Epithelial cell of prostate (primary cell): ENCODE data around the gene NRK.
"Not testable (repeated sequence)": the region's sequence is repeated elsewhere in the genome, so short reads cannot be mapped to it uniquely, and the experiment has no call there.

ENCODE experiments used
- DNase-seq: peaks from one replicate; pipeline ENCODE4 v3.0.0-alpha.2; 2011; ENCODE audit warnings: low read depth, low spot score
- H3K27ac ChIP-seq: fragments of 450-650 bp; 2 replicates; pipeline ENCODE4 v1.5.1; 2017; ENCODE audit warnings: mild to moderate bottlenecking

The NRK gene, protein sequence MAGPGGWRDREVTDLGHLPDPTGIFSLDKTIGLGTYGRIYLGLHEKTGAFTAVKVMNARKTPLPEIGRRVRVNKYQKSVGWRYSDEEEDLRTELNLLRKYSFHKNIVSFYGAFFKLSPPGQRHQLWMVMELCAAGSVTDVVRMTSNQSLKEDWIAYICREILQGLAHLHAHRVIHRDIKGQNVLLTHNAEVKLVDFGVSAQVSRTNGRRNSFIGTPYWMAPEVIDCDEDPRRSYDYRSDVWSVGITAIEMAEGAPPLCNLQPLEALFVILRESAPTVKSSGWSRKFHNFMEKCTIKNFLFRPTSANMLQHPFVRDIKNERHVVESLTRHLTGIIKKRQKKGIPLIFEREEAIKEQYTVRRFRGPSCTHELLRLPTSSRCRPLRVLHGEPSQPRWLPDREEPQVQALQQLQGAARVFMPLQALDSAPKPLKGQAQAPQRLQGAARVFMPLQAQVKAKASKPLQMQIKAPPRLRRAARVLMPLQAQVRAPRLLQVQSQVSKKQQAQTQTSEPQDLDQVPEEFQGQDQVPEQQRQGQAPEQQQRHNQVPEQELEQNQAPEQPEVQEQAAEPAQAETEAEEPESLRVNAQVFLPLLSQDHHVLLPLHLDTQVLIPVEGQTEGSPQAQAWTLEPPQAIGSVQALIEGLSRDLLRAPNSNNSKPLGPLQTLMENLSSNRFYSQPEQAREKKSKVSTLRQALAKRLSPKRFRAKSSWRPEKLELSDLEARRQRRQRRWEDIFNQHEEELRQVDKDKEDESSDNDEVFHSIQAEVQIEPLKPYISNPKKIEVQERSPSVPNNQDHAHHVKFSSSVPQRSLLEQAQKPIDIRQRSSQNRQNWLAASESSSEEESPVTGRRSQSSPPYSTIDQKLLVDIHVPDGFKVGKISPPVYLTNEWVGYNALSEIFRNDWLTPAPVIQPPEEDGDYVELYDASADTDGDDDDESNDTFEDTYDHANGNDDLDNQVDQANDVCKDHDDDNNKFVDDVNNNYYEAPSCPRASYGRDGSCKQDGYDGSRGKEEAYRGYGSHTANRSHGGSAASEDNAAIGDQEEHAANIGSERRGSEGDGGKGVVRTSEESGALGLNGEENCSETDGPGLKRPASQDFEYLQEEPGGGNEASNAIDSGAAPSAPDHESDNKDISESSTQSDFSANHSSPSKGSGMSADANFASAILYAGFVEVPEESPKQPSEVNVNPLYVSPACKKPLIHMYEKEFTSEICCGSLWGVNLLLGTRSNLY (N-terminal part only)

DNA sequence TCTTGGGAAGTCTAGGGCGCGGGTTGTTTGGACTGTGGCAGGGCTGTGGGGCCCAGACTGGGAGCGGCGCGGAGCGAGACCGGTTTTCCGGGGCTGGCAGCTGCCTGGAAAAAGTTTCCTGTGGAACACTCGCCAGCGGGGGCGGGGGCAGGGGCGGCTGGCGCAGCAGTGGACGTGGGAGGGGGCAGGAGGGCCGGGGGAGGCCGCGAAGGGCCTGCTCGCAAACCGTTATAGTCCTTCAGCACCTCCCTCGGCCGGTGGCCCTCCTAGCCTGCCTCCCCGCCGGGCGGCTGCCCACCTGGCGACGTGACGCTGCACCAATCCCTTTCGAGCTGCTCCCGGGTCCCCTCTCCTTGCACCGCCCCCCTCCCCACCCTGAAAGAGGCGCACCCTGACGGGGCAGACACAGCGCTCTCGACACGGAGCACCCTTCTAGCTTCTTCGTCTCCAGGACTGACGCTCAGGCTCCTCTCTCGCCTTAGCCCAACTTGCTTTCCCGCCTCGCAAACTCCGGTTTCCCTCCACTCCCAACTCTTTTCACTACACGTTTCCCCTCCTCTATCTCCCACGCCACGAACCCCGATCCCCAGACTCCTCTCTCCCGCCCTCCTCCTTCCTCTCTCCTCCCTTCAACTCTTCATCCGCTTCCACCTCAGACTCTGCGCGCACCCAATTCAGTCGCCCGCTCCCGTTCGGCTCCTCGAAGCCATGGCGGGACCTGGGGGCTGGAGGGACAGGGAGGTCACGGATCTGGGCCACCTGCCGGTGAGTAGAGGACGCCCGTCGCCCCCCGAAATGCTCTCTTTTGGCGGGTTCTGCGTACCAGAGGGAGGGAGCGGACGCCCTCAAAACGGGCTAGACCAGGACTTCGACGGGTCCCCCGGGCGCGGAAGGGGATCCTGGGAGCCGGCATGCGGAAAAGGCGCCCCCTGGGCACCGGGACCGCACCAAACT lies at the start of gene NRK:
NRK (plus strand) TSS at position 402 of the 954 bp plus-strand sequence; CDS start at position 709, 307 bp downstream.
- DNase-seq: no peak
- no peak within 1 kb of the TSS for H3K27ac ChIP-seq

- DNase-seq: no peak
- H3K27ac ChIP-seq: no peak overlapping the region
These were observed 48.5 kb upstream of the NRK start for GRCh38 chrX:105773801-105774200.

DNA sequence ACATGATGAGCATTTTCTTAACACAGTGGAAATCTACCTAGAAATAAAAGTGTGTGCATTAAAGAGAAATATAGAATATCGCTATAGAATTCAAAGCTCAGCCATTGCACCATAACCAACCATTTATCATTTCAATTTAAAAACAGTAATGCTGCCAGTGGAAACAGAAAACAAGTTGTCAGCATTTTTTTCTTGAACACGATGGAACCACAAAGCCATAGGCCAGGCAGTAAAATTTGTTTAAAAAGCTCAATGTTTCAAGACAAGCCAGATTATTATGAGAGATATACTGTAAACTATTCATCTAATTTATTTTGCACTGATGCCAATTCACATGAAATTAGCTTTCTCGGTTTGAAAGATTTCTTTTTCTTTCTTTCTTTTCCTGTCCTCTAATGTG lies 46.7 kb upstream of the NRK start:
- DNase-seq: no peak
- no peak overlapping the region for H3K27ac ChIP-seq

DNA sequence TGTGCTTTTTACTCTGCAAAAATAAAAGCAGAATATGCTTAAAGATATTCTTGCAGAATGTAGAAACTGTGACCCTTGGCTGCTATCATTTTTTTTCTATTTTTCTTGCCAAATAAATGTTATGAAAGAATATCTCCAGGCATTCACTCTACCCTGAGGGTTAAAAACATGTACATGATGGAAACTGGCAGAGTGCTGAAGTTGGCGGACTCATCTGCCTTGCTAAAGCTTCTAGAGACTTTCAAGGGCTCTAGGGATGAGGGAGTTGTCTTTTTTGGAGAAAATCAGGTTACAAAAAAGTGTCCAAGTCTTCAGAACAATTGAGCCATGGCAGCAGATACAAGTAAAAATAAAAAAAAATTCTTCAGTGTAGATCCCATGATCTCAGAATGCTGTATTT lies 40.5 kb upstream of the NRK start:
- no peak overlapping the region for H3K27ac ChIP-seq
- no peak for DNase-seq

GRCh38 chrX:105796877-105797276 lies 25.5 kb upstream of the NRK start:
- DNase-seq: not testable (repeated sequence)

DNA sequence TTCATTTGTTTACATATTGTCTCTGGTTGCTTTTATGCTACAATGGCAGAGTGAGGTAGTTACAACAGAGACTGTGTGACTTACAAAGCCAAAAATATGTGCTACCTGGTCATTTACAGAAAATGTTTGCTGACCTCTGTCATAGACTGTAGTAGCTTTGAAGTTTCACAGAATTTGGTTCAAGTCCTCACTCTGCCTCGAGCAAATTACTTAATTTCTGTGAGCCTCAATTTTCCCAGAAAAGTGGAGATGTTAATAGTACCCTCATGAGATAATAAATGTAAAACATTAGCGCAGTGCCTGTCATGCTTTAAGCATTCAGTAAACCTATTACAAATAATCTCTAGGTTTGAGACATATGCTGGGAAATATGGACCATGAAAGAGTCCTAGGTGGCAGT lies 18.4 kb upstream of the NRK start:
- no peak for DNase-seq
- no peak overlapping the region for H3K27ac ChIP-seq

More at GRCh38 chrX:105796877-105797276, 25.5 kb upstream of the NRK start:
- not testable (repeated sequence) for H3K27ac ChIP-seq

- DNase-seq, H3K27ac ChIP-seq: not testable (repeated sequence)
These were observed 16.7 kb upstream of the NRK start for GRCh38 chrX:105805655-105806054.

GRCh38 chrX:105816517-105816916 lies 5.8 kb upstream of the NRK start:
- no peak overlapping the region for H3K27ac ChIP-seq
- DNase-seq: no peak

- no peak overlapping the region for H3K27ac ChIP-seq
- no peak for DNase-seq
These were observed 2.1 kb upstream of the NRK start for GRCh38 chrX:105820247-105820646.

DNA sequence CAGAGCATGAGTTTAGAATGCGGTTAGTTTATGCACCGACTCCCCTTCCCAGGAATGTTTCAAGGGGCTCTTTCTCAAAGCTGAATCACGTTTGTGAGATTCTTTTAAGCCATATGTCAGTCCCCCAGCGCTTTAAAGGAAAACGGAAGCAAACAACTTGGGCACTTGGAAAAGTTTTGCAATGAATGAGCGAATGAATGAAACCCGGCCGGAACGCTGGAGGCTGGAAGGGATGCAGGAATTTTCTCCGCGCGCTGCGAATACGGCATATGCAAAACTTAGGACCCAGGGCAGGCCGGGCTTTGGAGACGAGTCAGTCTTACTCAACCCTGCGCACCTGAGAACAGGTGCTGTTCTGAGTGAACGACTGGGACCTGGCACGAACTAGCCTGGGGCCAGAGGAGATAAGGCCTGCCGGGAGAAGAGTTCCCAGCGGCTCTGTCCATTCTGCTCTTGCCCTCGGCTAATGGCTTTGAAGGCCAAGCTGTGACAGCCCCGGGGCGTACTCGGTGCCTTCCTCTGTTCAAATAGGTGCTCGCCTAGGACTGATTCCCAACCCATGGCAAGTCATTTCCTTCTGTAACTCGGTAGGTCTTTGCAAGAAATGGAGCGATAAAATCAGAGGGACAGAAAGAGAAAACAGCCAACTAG lies 743 bp upstream of the NRK start:
- DNase-seq: no peak
- no peak overlapping the region for H3K27ac ChIP-seq

DNA sequence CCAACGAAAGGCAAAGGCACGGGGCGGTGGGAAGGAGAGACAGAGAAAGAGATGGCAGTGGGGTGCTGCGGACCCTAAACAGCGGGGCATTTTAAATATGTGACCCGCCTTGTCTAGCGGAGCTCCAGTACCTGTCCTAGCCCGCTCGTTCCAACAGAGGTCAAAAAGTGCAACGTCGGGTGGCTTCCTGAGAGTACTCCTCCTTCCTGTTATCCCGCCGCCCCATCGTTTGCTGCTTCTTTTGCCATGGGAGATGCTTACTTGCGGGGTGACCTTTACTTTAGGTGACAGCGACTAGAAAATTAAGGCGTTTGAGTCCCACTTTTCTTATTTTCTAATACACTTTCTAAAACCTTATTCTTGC lies 735 bp downstream of the NRK start:
- no peak for DNase-seq
- H3K27ac ChIP-seq: no peak overlapping the region

DNA sequence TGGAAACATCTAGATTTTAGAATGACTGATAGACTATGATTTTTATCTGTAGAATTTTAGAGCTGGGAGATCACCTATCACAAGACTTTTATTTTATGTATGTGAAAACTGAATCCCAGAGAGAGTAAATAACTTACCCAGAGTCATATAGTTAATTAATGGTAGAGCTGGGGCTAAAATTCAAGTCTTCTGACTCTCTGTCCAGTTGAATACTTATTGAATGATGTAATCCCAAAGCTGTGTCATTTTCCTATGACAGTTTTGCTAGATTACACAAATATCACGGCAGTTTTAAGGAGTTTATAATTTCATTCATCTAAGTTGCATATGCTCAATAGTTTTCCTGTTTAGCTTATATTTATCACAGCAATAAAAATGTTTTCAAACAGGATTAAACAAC lies 6.7 kb downstream of the NRK start:
- DNase-seq: no peak
- no peak overlapping the region for H3K27ac ChIP-seq

GRCh38 chrX:105837232-105837631 lies 14.9 kb downstream of the NRK start:
- peak; percentile 5 for DNase-seq
- no peak overlapping the region for H3K27ac ChIP-seq

DNA sequence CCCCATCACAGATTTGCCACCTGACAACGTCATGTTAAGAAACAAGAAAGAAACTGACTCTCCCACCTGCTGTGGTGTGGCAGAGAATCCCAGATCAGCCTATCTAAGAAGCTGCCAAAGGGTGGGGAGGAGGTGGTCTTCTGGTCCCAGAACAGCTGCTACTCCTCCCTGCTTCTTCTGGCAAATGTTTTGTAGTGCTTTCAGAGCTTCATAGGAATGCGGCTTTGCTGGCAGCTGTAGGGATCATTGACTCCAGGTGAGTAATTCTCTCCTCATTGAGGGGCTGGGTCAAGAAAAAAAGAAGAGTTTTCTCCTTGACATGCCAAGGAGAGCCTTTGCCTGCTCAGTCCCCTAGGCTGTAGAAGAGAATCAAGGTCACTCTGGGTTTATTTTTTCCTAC lies 23.3 kb downstream of the NRK start:
- no peak overlapping the region for H3K27ac ChIP-seq
- no peak for DNase-seq

DNA sequence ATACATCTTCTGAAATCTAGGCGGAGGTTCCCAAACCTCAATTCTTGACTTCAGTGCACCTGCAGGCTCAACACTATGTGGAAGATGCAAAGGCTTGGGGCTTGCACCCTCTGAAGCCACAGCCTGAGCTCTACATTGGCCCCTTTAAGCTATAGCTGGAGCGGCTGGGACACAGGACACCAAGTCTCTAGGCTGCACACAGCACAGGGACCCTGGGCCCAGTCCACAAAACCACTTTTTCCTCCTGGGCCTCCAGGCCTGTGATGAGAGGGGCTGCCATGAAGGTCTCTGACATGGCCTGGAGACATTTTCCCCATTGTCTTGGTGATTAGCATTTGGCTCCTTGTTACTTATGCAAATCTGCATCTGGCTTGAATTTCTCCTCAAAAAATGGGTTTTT lies 27.8 kb downstream of the NRK start:
- not testable (repeated sequence) for DNase-seq, H3K27ac ChIP-seq

DNA sequence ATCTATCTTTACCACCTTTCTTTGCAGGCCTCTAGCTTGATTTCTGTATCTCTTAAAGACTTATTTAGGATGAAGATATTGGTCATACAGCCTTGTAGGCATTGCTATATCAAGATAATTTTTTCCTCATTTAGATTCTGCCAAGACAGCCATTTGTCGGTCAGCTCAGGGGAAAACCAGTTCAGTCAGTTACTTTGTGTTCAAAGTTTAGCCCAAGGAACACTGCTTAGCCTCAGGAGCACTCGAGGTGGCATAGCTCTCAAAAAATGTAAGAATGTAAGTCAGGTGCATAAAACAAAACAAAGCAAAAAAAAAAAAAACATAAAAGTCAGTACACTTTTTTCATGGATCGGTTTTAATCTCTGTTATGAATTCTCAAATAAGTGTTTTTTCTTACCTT lies 43.4 kb downstream of the NRK start:
- DNase-seq: no peak
- H3K27ac ChIP-seq: no peak overlapping the region

DNA sequence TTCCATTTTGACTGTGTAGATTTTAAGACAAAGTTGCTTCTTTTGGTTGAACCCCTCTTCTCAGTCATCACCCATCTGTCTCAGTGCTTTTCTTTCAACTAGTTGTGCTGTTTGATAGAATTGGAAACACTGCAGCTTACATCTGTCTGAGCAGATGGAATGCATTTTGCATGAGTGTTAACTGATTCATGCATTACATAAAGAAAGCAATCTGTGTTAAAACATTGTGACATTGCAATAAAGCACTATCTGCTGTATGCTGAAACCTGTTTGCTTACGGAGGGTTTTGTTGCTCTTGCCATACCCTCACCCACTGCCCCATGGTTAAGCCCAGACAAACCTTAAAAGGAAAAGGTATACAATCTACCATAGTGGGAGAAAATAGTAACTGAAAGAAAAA lies 47.4 kb downstream of the NRK start:
- H3K27ac ChIP-seq: no peak overlapping the region
- DNase-seq: no peak

DNA sequence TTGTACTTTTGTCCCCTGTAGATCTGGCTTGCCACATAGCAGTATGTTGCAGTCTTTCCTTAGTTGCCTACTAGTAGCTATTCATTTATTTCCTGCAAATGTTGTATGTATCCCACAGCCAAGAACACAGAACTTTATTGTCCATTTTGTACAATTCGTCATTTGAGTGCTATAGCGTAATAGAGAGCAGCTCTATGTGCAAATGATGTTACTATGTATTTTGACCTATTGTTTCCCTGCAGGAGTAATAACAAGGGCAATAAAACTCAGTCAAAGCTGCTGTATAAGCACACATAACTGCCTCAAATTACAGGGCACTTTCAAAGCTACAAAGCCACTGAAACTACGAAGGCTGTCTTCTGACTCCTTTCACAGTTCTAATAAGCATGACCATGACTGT lies 48.1 kb downstream of the NRK start:
- DNase-seq: no peak
- H3K27ac ChIP-seq: no peak overlapping the region

- DNase-seq: no peak
- no peak overlapping the region for H3K27ac ChIP-seq
These were observed 50.6 kb downstream of the NRK start for GRCh38 chrX:105872941-105873340.
